Right lobe of liver (tissue), 6 donors: ENCODE results near the gene RGS1. TPM values are rescaled to one million over a fixed set of nuclear protein-coding genes. Genes with fewer than 3 reads are reported as not detected.

ENCODE experiments used
- ATAC-seq, 4 donors: fragments of 200-7000 bp; cut with Tn5 transposase; one replicate each; pipeline ENCODE4 v1.9.1; 2020; ENCODE audit warnings: mild to moderate bottlenecking in 4 of 4, moderate library complexity in 4 of 4
- DNase-seq, 3 donors: peaks; one replicate each; pipeline ENCODE4 v3.0.0-alpha.2; 2020
- H3K27ac ChIP-seq, 3 donors: fragments of 200-600 bp; one replicate each; pipeline ENCODE4 v1.8.0; 2022
- H3K27me3 ChIP-seq, 2 donors: fragments of 200-600 bp; one replicate each; pipeline ENCODE4 v1.8.0; 2022
- H3K36me3 ChIP-seq, 4 donors: fragments of 200-600 bp; sonication (generic) in 1 of 4; one replicate each; pipeline versions ENCODE4 v1.5.1 to v1.8.0; 2017 to 2022; ENCODE audit warnings: control low read depth in 1 of 4
- H3K4me1 ChIP-seq, 4 donors: fragments of 200-600 bp; sonication (generic) in 1 of 4; one replicate each; pipeline versions ENCODE4 v1.5.1 to v1.8.0; 2017 to 2022; ENCODE audit warnings: control low read depth in 1 of 4
- H3K4me3 ChIP-seq, 3 donors: fragments of 200-600 bp; one replicate each; pipeline ENCODE4 v1.8.0; 2022
- H3K9me3 ChIP-seq, 4 donors: fragments of 200-600 bp; sonication (generic) in 1 of 4; one replicate each; pipeline versions ENCODE4 v1.5.1 to v1.8.0; 2017 to 2022; ENCODE audit warnings: control low read depth in 1 of 4
- CTCF ChIP-seq, 4 donors: fragments of 200-600 bp in 3 of 4; fragments of 450-650 bp in 1 of 4; IDR thresholded peaks; one replicate each; pipeline versions ENCODE4 v1.5.1 to v1.8.0; 2016 to 2022; ENCODE audit warnings: antibody characterized with exemption in 4 of 4, mild to moderate bottlenecking in 2 of 4
- POLR2A ChIP-seq: fragments of 450-650 bp; IDR thresholded peaks from one replicate; pipeline ENCODE4 v1.6.1; 2017; ENCODE audit warnings: antibody characterized with exemption, mild to moderate bottlenecking
- WGBS: methylation state at CpG from one replicate; pipeline ENCODE4 v1.1.6; 2018; ENCODE audit warnings: low coverage, low lambda C conversion rate; ENCODE audit not compliant: insufficient coverage; ENCODE audit errors: missing lambda C conversion rate; 5-methylcytosine and 5-hydroxymethylcytosine counted together
- intact Hi-C, 2 donors: fragments of 100-400 bp; cut with DNase I; formaldehyde crosslinking; loops; one replicate each; pipeline versions ENCODE4 v1.11.2 to v1.14.1; 2022
- total RNA-seq, 6 experiments: library from RNA; depleted of rRNA in 2 of 6; stranded (reverse); fragments of >200 nt in 2 of 6; fragmentation: NEBNext Ultra II Directional in 3 of 6; extraction: Animal tissue kit (Norgen Biotek cat#: 25700) in 3 of 6; gene quantifications; one replicate each; pipeline versions ENCODE4 v1.1.0 to v1.2.4, GENCODE V29; 2016 to 2023
- donor health status: DM: no; HTN: yes; CAD: no.
- donor health status: DM: no; HTN: no; CAD: no.
- donor health status: DM: no; HTN: no; CAD: no.
- donor health status: DM: no; HTN: yes; CAD: no.
- donor health status: DM: no; HTN: yes; CAD: no.

The RGS1 gene
- total RNA-seq, 6 experiments from 2014 or later = 2.6 to 29.8 (median 9.5) TPM

- 73% methylated on average over 3 of the region's 3 CpGs for WGBS
- no peaks in the 10 kb centered on the region for H3K4me1 ChIP-seq
- TF ChIP-seq POLR2A = peak; percentile 16
- peak in 1 of 4 donors; percentile 17 for TF ChIP-seq CTCF (IDR thresholded peaks at IDR 0.05)
- ATAC-seq (peak in 3 of 4 donors; percentile 40 to 64 (median 44)), DNase-seq (no peak)
- no peaks in the 10 kb centered on the region for H3K27me3 ChIP-seq
- no peak overlapping the region for H3K4me3 ChIP-seq
- H3K27ac ChIP-seq = no peak overlapping the region
- H3K9me3 ChIP-seq = no peaks in the 10 kb centered on the region
- H3K36me3 ChIP-seq = no peaks in the 10 kb centered on the region
- intact Hi-C loops = no loop called here
These were observed 29.6 kb upstream of the RGS1 start for GRCh38 chr1:192545896-192546521.

- Histone ChIP-seq H3K4me3 (no peak overlapping the region), H3K27ac (no peak overlapping the region), H3K27me3 (no peaks in the 10 kb centered on the region), H3K36me3 (no peaks in the 10 kb centered on the region), H3K4me1 (no peaks in the 10 kb centered on the region), H3K9me3 (no peaks in the 10 kb centered on the region)
- intact Hi-C loops = no loop called here
- WGBS = 46% methylated on average over 7 of the region's 7 CpGs
- no peak for DNase-seq
- TF ChIP-seq CTCF (IDR thresholded peaks at IDR 0.05) (no peak), POLR2A (no peak)
- ATAC-seq = no peak
These were observed 28.9 kb upstream of the RGS1 start for GRCh38 chr1:192546596-192547190.

- no peaks in the 10 kb centered on the region for H3K27me3 ChIP-seq
- no peaks in the 10 kb centered on the region for H3K4me1 ChIP-seq
- H3K4me3 ChIP-seq = no peak overlapping the region
- intact Hi-C loops = no loop called here
- WGBS = 85% methylated on average over 2 of the region's 2 CpGs
- H3K36me3 ChIP-seq = no peaks in the 10 kb centered on the region
- no peaks in the 10 kb centered on the region for H3K9me3 ChIP-seq
- ATAC-seq = no peak
- TF ChIP-seq CTCF (IDR thresholded peaks at IDR 0.05) (no peak), POLR2A (no peak)
- no peak for DNase-seq
- no peak overlapping the region for H3K27ac ChIP-seq
These were observed 28.1 kb upstream of the RGS1 start for GRCh38 chr1:192547501-192547900.

- DNase-seq (no peak), ATAC-seq (no peak)
- H3K27ac ChIP-seq = no peak overlapping the region
- H3K9me3 ChIP-seq = no peaks in the 10 kb centered on the region
- WGBS = 48% methylated on average over 3 of the region's 3 CpGs
- no peaks in the 10 kb centered on the region for H3K36me3 ChIP-seq
- no peaks in the 10 kb centered on the region for H3K4me1 ChIP-seq
- no peaks in the 10 kb centered on the region for H3K27me3 ChIP-seq
- TF ChIP-seq POLR2A (no peak), CTCF (IDR thresholded peaks at IDR 0.05) (no peak)
- H3K4me3 ChIP-seq = no peak overlapping the region
- intact Hi-C loops = no loop called here
These were observed 25.6 kb upstream of the RGS1 start for GRCh38 chr1:192549937-192550336.
